HepG2 (cell line): ENCODE data around the gene ADGRG1. TPM values are rescaled to one million over a fixed set of nuclear protein-coding genes. Genes with fewer than 3 reads are reported as not detected.

ENCODE experiments used
- ATAC-seq: fragments of 200-7000 bp; cut with Tn5 transposase; 3 replicates; pipeline ENCODE4 v1.9.1; 2020; ENCODE audit warnings: mild to moderate bottlenecking, moderate library complexity
- BruUV-seq: library from RNA; stranded (reverse); fragments of 400-500 nt; replicated peaks from 2 replicates; lab custom pipeline; 2021; lab: Mats Ljungman, UMichigan
- CTCF ChIA-PET: fragments of 300-600 bp; formaldehyde crosslinking; extraction: SDS; loops from one replicate; lab custom pipeline; 2021; ENCODE audit warnings: low total read pairs, inconsistent platforms, low intra/inter-chr PET ratio; lab: Yijun Ruan, JAX
- POLR2A ChIA-PET: fragments of 350-600 bp; sonication (Branson Sonifier 250); formaldehyde crosslinking; loops from one replicate; lab custom pipeline; 2020; ENCODE audit warnings: antibody characterized with exemption, inconsistent platforms; lab: Yijun Ruan, JAX
- DNase-seq: peaks from one replicate; pipeline ENCODE4 v3.0.0-alpha.2; 2015; ENCODE audit warnings: low spot score
- FAIRE-seq: peaks from 3 replicates; lab custom pipeline; 2011; peaks lifted over from hg19 to GRCh38; lab: Jason Lieb, UNC
- H2AFZ ChIP-seq: one replicate; pipeline ENCODE4 v1.6.1; 2011; ENCODE audit warnings: low read length, inconsistent platforms
- H3K27ac ChIP-seq: fragments of 300-600 bp; 3 replicates; pipeline ENCODE4 v1.8.0; 2011; ENCODE audit warnings: mixed run types, mild to moderate bottlenecking, mixed read lengths, low read length, inconsistent platforms; ENCODE audit not compliant: insufficient read depth; ENCODE audit errors: extremely low read length
- H3K27me3 ChIP-seq, 2 experiments: fragments of 200-600 bp in 1 of 2; 2 replicates in 1 of 2; 3 replicates in 1 of 2; pipeline versions ENCODE4 v1.6.0 to v1.8.0; 2011; ENCODE audit warnings: low read length in 2 of 2, mild to moderate bottlenecking in 2 of 2, moderate library complexity in 2 of 2, inconsistent platforms in 1 of 2; ENCODE audit not compliant: insufficient read depth in 2 of 2, control insufficient read depth in 1 of 2
- H3K36me3 ChIP-seq, 2 experiments: fragments of 200-600 bp in 1 of 2; replicated peaks in 1 of 2; 2 replicates in 1 of 2; 3 replicates in 1 of 2; pipeline versions ENCODE4 v1.5.1 to v1.8.0; 2011; ENCODE audit warnings: low read length in 2 of 2, inconsistent platforms in 1 of 2; ENCODE audit not compliant: insufficient read depth in 2 of 2, control insufficient read depth in 1 of 2
- H3K4me1 ChIP-seq: 2 replicates; pipeline ENCODE4 v1.5.1; 2012; ENCODE audit warnings: low read length, inconsistent platforms; ENCODE audit not compliant: insufficient read depth
- H3K4me2 ChIP-seq: 2 replicates; pipeline ENCODE4 v1.6.0; 2011; ENCODE audit warnings: low read depth, low read length, inconsistent platforms
- H3K4me3 ChIP-seq, 3 experiments: fragments of 200-600 bp in 1 of 3; sonication (generic), shearing (Covaris generic) in 1 of 3; replicated peaks in 1 of 3; 2 replicates each; pipeline ENCODE4 v1.5.1; 2011 to 2016; ENCODE audit warnings: low read length in 3 of 3, inconsistent platforms in 2 of 3, low read depth in 2 of 3, mild to moderate bottlenecking in 2 of 3, control low read depth in 1 of 3, mixed read lengths in 1 of 3; ENCODE audit not compliant: insufficient read depth in 1 of 3
- H3K79me2 ChIP-seq: one replicate; pipeline ENCODE4 v1.6.1; 2011; ENCODE audit warnings: low read length, inconsistent platforms; ENCODE audit not compliant: insufficient read depth
- H3K9ac ChIP-seq: 2 replicates; pipeline ENCODE4 v1.6.0; 2011; ENCODE audit warnings: mild to moderate bottlenecking, low read depth, low read length, inconsistent platforms; ENCODE audit not compliant: insufficient read depth
- H3K9me3 ChIP-seq: 2 replicates; pipeline ENCODE4 v1.5.1; 2012; ENCODE audit warnings: mild to moderate bottlenecking, low read length
- H4K20me1 ChIP-seq: 2 replicates; pipeline ENCODE4 v1.6.0; 2011; ENCODE audit warnings: inconsistent platforms, mild to moderate bottlenecking, low read length, moderate library complexity; ENCODE audit not compliant: insufficient read depth
- DZIP1 ChIP-seq: sonication (generic); formaldehyde crosslinking; IDR thresholded peaks from 2 replicates; pipeline ENCODE4 v1.5.0; 2020; ENCODE audit warnings: mild to moderate bottlenecking, missing genetic modification reagents
- FOSL2 ChIP-seq: sonication (generic); formaldehyde crosslinking; IDR thresholded peaks from 2 replicates; pipeline ENCODE4 v1.4.0; 2020; ENCODE audit warnings: missing genetic modification reagents
- FOXA1 ChIP-seq, 2 experiments: fragments of 450-650 bp in 1 of 2; sonication (generic) in 1 of 2; formaldehyde crosslinking in 1 of 2; IDR thresholded peaks; 2 replicates each; pipeline versions ENCODE4 v1.4.0 to v1.6.1; 2016 to 2020; ENCODE audit warnings: missing genetic modification reagents in 1 of 2
- HNRNPL ChIP-seq: fragments of 200-400 bp; formaldehyde crosslinking; IDR thresholded peaks from 2 replicates; pipeline ENCODE4 v1.6.1; 2017; ENCODE audit warnings: mild to moderate bottlenecking, low read depth, low read length
- IRF9 ChIP-seq: sonication (generic); formaldehyde crosslinking; IDR thresholded peaks from 2 replicates; pipeline ENCODE4 v1.8.0; 2022; ENCODE audit warnings: missing genetic modification reagents, mild to moderate bottlenecking, borderline replicate concordance
- MIER2 ChIP-seq: IDR thresholded peaks from 2 replicates; pipeline ENCODE4 v1.6.1; 2016; ENCODE audit warnings: missing biosample characterization, missing genetic modification reagents
- MXD1 ChIP-seq: sonication (generic); formaldehyde crosslinking; IDR thresholded peaks from 2 replicates; pipeline ENCODE4 v1.4.0; 2020; ENCODE audit warnings: mild to moderate bottlenecking, missing genetic modification reagents
- NCOA1 ChIP-seq: sonication (generic); formaldehyde crosslinking; IDR thresholded peaks from 2 replicates; pipeline ENCODE4 v1.9.0; 2021; ENCODE audit warnings: missing genetic modification reagents
- POGZ ChIP-seq: sonication (generic); formaldehyde crosslinking; IDR thresholded peaks from 2 replicates; pipeline ENCODE4 v1.4.0; 2020; ENCODE audit warnings: mild to moderate bottlenecking, missing genetic modification reagents
- REL ChIP-seq: sonication (generic); formaldehyde crosslinking; conservative IDR thresholded peaks from 2 replicates; pipeline ENCODE4 v1.8.0; 2022; ENCODE audit warnings: mild to moderate bottlenecking, missing genetic modification reagents, moderate library complexity
- ZBTB38 ChIP-seq: sonication (generic); formaldehyde crosslinking; IDR thresholded peaks from 2 replicates; pipeline ENCODE4 v1.5.1; 2020; ENCODE audit warnings: mild to moderate bottlenecking, missing genetic modification reagents
- ZBTB43 ChIP-seq: sonication (generic); formaldehyde crosslinking; conservative IDR thresholded peaks from 2 replicates; pipeline ENCODE4 v1.4.0; 2020; ENCODE audit warnings: missing genetic modification reagents
- ZFP62 ChIP-seq: sonication (generic); formaldehyde crosslinking; IDR thresholded peaks from 2 replicates; pipeline ENCODE4 v1.4.0; 2020; ENCODE audit warnings: missing genetic modification reagents
- ZNF121 ChIP-seq: sonication (generic); formaldehyde crosslinking; IDR thresholded peaks from 2 replicates; pipeline ENCODE4 v1.5.0; 2020; ENCODE audit warnings: mild to moderate bottlenecking, missing genetic modification reagents
- ZNF329 ChIP-seq: sonication (generic); formaldehyde crosslinking; IDR thresholded peaks from 2 replicates; pipeline ENCODE4 v1.9.0; 2021; ENCODE audit warnings: low read depth, mild to moderate bottlenecking, missing genetic modification reagents
- ZNF605 ChIP-seq: sonication (generic); formaldehyde crosslinking; IDR thresholded peaks from 2 replicates; pipeline ENCODE4 v1.8.0; 2022; ENCODE audit warnings: mild to moderate bottlenecking, missing genetic modification reagents
- ZSCAN25 ChIP-seq: sonication (generic); formaldehyde crosslinking; IDR thresholded peaks from 2 replicates; pipeline ENCODE4 v1.8.0; 2022; ENCODE audit warnings: mild to moderate bottlenecking, missing genetic modification reagents
- WGBS: methylation state at CpG from one replicate; pipeline ENCODE4 v1.1.6; 2017; ENCODE audit warnings: low lambda C conversion rate; 5-methylcytosine and 5-hydroxymethylcytosine counted together
- in situ Hi-C: cut with HindIII; loops from 2 replicates; pipeline ENCODE4 v1.10.0; 2017; ENCODE audit warnings: low pct_unique_long_range_greater_than_20kb; ENCODE audit not compliant: extremely low pct_ligation_motif_present
- intact Hi-C: fragments of 100-400 bp; cut with micrococcal nuclease; formaldehyde crosslinking; loops from one replicate; pipeline ENCODE4 v1.10.0; 2022; ENCODE audit not compliant: unreplicated experiment
- polyA plus RNA-seq, 8 experiments: library from polyadenylated mRNA; depleted of rRNA in 3 of 8; stranded (reverse) in 7 of 8; unstranded in 1 of 8; fragments of >200 nt; fragmentation: Illumina TruSeq in 4 of 8; extraction: Trizol in 4 of 8; gene quantifications; 2 replicates each; pipeline versions ENCODE4 v1.2.1 to v1.2.3, GENCODE V29; 2011 to 2016; ENCODE audit warnings: low read depth in 4 of 8, missing spikeins in 1 of 8, mixed read lengths in 1 of 8; ENCODE audit not compliant: insufficient read depth in 1 of 8
- total RNA-seq, 5 experiments: library from RNA; depleted of rRNA; stranded (reverse); fragments of >200 nt; fragmentation: Illumina TruSeq; extraction: Trizol; gene quantifications; 2 replicates each; pipeline ENCODE4 v1.2.3, GENCODE V29; 2016; ENCODE audit warnings: low read depth in 1 of 5

The ADGRG1 gene
- total and polyA plus RNA-seq, 2 of the 13 experiments (the other 11 are each of a cell fraction or from before 2014, with no cell fraction given): 2.7 to 5.9 TPM

GRCh38 chr16:57633383-57634064 lies 5.1 kb downstream of the ADGRG1 start (continued):
- TF ChIP-seq FOXA1 (IDR thresholded peaks at IDR 0.05) (no peak), FOXA1 (CRISPR knock-in tag; IDR thresholded peaks at IDR 0.05) (no peak), ZNF121 (peak; percentile 37; the same call in 1 of the 2 replicates), MIER2 (CRISPR knock-in tag) (no peak), ZNF605 (no peak), POGZ (CRISPR knock-in tag) (no peak), NCOA1 (CRISPR knock-in tag) (no peak), REL (CRISPR knock-in tag) (no peak), MXD1 (CRISPR knock-in tag) (0 out of 2 replicates have a peak, but pooled peaks have one; percentile 32)

GRCh38 chr16:57634171-57634570 lies 5.7 kb downstream of the ADGRG1 start:
- H3K79me2 ChIP-seq: no peaks in the 10 kb centered on the region
- H4K20me1 ChIP-seq: no peaks in the 10 kb centered on the region
- H3K27ac ChIP-seq: no peak overlapping the region
- in situ Hi-C loops (no loop called here), intact Hi-C loops (no loop called here)
- H3K4me1 ChIP-seq: peaks cover 56% of the 10 kb centered on the region
- no peak overlapping the region for H3K4me3 ChIP-seq
- WGBS: no CpG with 5 or more reads among the region's 4 CpGs
- H3K9ac ChIP-seq: no peak overlapping the region
- no TSS peak for BruUV-seq
- H3K27me3 ChIP-seq: no peaks in the 10 kb centered on the region
- ATAC-seq (no peak), DNase-seq (no peak), FAIRE-seq (no peak)
- CTCF ChIA-PET: no interaction called here
- POLR2A ChIA-PET: interaction anchor here (2.4 to 6.9 kb wide), 4 partner anchors 12 to 27 kb away, joined by 17 to 127 read pairs (median 28); no protein-coding TSS in a partner anchor
- H2AFZ ChIP-seq: no peak overlapping the region
- H3K4me2 ChIP-seq: no peak overlapping the region; the same call in 1 of the 2 replicates
- H3K9me3 ChIP-seq: no peaks in the 10 kb centered on the region
- H3K36me3 ChIP-seq: no peaks in the 10 kb centered on the region
- TF ChIP-seq ZBTB43 (CRISPR knock-in tag): no peak
- TF ChIP-seq IRF9: no peak
- no peak for TF ChIP-seq ZBTB38 (CRISPR knock-in tag)
- 0 out of 2 replicates have a peak, but pooled peaks have one; percentile 42 for TF ChIP-seq DZIP1 (CRISPR knock-in tag)
- 0 out of 2 replicates have a peak, but pooled peaks have one; percentile 15 for TF ChIP-seq ZNF329 (CRISPR knock-in tag)
- TF ChIP-seq ZFP62 (CRISPR knock-in tag): no peak
- TF ChIP-seq FOSL2 (CRISPR knock-in tag): peak; percentile 57
- peak; percentile 48; the same call in 1 of the 2 replicates for TF ChIP-seq ZSCAN25 (CRISPR knock-in tag)
- peak; percentile 98 for TF ChIP-seq HNRNPL
